ENCODE results near the gene ADAM12.

Gene ADAM12

DNA sequence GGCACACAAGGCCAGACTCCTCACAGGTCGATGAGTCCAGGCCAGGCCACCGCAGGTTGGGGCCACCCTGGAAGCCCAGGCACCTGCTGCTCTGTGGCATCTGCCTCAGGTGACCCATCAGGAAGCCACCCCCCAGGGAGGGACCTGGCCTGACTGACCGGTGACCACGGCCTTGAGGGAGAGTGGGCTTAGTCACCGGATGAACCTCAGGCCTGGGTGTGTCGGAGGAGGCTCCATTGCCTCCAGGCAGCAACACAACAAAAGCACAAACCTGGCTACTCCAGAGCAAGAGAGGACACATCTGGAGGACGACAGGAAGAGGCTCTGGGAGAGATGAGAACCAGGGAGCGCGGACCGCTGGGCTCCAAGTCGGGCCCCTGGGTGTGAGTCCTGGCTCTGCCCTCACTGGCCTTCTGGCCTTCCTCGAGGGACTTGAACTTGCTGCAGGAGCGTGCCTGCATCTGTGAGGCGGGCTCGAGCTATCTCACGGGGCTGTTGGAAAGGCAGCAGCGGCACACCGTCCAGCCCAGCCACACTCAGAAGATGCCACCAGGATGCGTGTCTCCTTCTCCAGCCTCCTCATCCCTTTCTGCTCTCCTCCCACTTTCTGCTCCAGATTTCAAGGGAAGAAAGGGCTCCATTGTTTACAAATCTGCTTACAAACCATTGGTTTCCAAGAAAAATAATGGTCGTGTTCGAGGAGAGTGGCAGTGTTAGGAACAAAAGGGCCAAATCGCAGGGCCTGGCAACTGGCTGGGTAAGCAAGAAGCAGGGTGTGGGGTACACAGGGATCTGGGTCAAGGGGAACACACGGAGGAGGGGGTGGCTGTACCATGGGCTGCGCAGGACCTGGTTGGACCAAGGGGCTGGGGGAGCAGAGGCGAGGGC lies 152.9 kb downstream of the ADAM12 start:
- no peak for DNase-seq (ENCODE audit: low spot score)

GRCh38 chr10:126234630-126235029 lies 153.6 kb downstream of the ADAM12 start:
- DNase-seq (ENCODE audit: low spot score), result no peak

DNA sequence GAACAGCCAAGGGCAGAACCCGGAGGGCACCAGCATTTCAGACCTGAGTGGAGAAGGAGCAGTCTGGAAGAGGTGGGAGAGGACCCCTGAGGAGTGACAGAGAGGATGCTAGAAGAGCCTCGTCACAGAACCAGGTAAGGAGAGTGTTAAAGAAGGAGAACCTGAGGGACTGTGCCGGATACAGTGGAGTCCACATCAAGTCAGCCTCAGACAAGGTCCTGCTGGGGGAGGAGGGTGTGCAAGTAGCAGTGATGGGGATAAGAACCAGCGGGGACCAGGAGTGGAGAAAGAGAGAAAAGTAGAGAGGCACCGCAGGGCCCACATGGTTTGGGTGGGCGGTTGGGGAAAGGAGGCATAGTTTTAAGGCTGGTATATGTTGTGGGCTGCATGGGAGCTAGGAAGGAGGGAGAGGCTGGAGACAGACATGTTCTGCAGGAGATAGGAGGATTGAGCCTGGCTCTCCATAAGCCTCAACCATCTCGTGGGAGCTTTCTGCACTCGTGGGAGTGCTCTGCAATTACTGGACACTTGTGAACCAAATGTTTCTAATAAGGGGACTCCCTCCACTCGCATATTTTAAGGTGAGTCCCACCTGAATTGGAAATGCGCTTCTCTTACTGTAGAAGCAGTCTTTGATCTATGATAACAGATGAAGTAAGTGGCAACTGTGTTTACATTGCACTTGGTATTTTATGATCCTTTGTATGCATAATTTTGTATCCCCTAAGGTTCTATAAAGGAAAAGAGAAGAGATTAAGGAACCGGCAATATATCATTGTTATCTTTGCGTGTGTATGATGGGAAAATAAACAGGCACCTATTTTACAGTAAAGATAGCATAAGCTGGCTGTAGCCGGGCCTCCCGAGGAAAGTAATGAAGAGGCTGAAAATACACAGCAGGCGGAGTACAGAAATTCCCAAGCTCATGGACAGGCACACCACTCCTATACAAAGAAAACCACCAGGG lies 154.8 kb downstream of the ADAM12 start:
- DNase-seq (ENCODE audit: low spot score), result no peak

- no peak for DNase-seq (ENCODE audit: low spot score)
Observed at GRCh38 chr10:126230587-126230986, 157.7 kb downstream of the ADAM12 start.

DNA sequence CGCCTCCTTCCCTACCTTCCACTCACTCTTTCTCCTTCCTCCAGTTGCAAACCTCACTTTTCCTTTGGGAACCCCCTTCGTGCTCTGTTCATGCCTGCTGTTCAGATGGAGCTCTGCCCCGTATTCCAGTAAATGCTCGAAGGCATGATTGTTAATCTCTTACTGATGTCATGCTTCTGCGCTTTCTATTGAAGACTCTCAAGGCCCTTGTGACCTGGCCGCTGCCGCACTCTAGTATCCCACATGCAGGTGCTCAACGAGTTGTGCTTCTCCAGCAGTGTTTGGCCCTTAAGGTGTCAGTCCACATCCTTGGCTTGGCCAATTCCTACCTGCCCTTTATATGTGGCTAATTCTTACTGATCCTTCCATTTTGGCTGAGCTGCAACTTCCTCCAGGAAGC lies 158.6 kb downstream of the ADAM12 start:
- DNase-seq (ENCODE audit: low spot score), result no peak

- DNase-seq (ENCODE audit: low spot score), result no peak
Observed at GRCh38 chr10:126227762-126228134, 160.5 kb downstream of the ADAM12 start.

GRCh38 chr10:126226988-126227761 lies 161.1 kb downstream of the ADAM12 start:
- DNase-seq (ENCODE audit: low spot score), result no peak

DNA sequence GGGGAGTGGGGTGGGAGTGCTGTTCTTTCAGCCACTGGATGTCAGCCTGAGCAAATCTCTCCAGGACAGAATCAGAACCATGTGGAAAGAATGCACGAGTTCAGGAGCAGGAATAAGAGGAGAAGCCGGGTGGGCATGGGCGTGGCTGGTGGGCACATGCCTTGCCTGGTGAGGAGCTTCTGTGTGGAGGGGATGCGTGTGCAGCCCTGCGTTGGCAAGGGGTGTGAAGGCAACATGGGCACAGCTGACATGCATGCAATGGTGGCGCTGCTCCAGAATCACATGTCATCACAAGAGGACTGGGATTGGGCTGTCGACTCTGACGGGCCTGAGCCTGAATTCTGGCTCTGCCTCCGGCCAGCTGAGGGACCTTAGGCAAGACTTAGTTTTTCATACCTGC lies 162.1 kb downstream of the ADAM12 start:
- DNase-seq (ENCODE audit: low spot score), result no peak

DNA sequence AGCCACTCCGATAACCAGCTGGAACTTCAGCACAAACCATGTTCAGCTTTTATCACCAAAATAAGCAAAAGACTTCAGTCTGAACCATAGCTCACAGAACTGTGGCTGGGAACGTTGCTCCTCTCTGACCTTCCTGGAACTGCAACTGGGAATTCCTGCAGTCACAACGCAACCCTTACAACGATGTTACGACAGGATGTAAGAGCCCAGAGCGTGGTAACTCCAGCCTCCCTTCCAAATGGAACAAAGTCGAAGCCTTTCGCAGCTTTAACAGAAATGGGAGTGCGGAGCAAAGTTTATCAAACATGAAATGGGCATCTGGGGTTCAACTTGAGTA lies 162.6 kb downstream of the ADAM12 start:
- no peak for DNase-seq (ENCODE audit: low spot score)

DNA sequence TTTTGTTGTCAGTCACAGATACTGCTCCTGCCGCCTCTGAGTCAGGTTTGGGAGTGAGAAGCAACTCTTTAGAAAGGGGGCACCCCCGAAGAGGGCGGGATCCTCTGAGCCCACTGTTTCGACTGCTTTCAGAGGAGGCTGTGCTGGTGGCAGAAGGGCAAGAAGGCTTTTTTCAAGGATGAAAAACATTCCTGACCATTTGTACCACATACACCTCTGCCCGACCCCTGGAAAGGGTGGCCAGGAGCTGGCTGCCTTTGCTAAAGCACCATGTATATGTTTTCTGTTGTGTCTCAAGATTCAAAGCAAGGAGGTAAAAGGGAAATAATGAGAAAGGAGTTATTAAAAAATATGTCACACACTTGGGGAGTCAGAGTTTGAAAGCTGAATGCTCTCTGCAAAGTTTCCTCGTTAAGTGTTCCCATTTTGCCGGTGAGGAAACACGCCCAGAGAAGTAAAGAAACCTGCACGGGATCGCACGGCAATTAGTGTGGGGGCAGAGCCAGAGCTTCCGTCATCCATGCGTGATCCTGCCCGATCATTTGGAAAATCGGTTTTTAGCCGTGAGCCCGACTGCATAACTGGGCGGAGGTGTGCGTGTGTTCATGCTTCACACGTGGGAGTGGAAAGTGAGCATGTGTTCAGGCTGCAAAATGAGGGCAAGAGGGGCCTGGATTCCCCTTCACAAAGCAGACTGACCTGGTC lies 163.2 kb downstream of the ADAM12 start:
- DNase-seq (ENCODE audit: low spot score), result no peak

- no peak for DNase-seq (ENCODE audit: low spot score)
Observed at GRCh38 chr10:126223512-126224067, 164.7 kb downstream of the ADAM12 start.

DNA sequence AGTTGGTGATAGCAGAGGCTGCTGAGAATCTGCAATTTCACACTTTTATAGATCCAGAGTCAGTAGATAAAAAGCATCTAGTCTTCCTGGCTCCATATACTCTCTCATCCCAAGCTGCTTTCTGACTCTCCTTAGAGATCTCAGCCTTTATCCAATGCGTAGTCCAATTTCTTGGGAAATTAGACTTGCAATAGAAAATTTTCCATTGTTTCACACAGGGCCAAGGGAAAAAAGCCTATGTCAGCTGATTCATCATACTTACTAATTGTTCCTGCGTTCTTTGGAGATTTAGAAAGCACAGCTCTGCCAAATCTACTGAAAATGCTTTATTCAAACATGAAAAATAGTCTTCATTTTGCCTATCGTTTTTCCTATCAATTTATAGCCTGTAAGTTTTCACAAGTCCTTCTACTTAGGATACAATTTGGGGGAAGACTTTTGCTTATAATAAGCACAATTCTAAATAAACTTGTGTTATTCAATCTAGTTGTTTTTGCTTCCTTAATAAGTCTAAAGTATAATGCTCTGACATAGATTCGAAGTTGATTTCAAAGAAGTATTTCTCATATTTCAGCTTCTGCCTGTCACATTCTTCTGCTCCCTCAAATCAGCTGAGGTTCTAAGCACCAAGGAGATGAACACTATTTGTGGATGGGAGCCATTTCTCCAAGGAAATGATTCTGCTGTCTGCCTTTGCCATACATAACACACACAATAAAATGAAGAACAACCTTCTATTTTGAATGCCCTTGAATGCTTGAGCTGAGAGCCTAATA lies 165.4 kb downstream of the ADAM12 start:
- no peak for DNase-seq (ENCODE audit: low spot score)

- DNase-seq (ENCODE audit: low spot score), result no peak
Observed at GRCh38 chr10:126221874-126222273, 166.4 kb downstream of the ADAM12 start.

DNA sequence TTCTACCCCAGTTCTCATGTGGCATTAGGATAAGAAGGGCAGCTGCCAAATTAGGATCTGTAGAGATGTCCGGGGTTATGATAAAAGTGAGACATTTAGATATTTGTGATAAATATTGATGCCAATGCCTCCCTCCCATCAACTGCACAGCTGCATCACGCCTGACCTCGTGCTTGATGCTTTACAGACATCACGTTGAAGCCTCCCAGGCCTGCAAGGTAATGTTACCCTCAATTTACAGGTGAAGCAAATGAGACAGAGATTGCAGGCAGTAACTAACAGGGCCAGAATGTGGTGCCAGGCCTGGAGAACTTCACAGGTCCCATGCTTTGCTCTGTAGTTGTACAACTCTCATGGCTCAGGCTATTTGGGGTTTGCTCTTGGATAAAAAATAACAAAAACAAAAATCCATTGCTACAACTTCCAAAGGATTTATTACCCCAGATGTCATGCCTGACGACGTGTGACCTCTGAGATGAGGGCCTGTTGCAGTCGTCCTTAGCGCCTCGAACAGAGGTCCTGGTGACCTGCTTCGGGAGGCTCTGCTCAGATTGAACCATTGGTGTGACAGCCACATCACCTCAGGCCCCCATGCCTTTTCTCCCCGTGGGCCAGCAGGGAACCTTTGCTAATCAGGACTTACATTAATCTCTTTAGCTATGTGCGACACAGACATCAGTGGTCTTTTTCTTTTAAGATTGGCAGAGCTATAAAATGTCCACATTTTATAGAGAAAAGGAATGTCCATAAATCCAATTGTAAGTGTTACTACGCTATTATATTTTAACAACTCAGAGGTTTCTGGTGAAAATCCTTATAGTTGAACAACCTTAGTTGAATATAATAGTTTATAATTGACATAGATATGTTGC lies 169.3 kb downstream of the ADAM12 start:
- DNase-seq (ENCODE audit: low spot score), result no peak

- no peak for DNase-seq (ENCODE audit: low spot score)
Observed at GRCh38 chr10:126218174-126218573, 170.1 kb downstream of the ADAM12 start.

- no peak for DNase-seq (ENCODE audit: low spot score)
Observed at GRCh38 chr10:126216632-126216961, 171.7 kb downstream of the ADAM12 start.

DNA sequence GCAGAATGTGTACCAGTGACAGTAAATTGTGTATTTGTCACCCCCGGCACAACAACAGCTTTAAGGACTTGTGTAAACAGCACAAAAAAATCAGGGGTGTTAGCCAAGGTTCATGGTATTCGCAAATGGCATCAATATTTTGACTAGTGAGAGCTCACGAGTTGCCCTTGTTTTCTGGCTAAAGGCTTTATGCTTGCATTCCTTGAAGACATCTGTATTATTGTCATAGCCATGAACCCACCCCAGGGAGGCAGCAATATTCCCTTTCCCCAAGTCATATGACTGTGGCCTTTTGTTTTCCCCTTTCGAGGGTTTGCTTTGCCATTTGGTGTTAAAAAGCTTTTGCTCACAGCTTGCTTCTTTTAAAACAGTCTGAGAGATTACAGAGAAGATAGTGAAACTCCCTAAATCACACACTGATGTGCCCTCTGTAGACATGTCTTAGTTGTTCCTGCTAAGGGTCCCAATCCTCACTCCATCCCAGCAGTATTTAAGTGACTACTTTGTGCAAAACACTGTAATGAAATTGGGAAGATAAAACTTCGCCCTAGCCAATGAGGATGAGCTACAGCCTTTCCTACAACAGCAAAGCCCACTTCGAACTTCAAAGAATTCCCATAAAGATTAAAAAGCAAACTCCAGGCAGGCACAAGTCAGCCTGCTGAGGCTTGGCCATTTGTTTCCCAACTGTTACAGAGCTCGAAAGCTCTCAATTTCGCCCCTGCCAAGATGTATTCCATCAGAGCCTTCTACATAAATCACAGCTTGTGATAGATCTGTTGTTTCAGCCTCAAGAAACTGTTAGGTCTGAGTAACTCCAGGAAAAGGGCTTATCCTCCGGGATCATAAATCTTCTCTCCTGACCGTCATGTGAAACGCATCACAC lies 172.3 kb downstream of the ADAM12 start:
- DNase-seq (ENCODE audit: low spot score), result no peak

DNA sequence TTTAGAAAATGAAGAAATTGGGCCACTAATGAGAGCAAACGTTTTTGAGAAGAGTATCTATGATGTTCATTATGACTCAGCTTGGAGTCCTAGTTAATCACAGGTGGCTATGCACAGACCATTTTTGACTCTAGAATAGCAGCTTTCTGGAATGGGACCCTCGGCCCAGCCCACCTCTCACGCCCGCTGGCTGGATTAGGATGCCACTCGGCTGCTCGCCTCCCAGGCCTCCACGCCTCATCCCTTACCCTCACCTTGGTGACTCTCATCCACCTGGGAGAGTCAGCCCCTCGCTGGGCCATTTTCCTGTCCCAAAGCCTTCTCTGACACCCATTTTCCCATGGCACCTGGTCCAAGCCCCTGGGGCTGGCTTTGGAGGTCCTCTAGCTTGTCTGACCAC lies 173.6 kb downstream of the ADAM12 start:
- DNase-seq (ENCODE audit: low spot score), result no peak

DNA sequence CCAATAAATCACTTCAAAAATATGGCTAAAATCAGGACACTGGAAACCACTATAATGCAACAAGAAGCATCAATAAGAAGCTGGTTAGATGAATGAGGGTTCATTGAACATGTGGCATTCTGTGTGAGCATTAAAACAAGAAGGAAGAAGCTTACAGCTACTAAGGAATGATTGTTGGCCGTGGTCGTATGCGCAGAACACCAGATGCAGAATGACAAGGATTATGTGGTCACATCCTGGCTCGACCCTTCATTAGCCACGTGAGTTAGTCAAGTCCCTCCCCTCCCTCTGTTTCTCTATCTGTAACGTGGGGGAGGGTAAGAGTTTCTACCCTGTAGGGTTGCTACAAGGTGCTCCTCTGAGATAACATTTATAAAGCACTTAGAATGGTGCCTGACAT lies 174.3 kb downstream of the ADAM12 start:
- no peak for DNase-seq (ENCODE audit: low spot score)

All from hematopoietic multipotent progenitor cell treated with erythropoietin and hydrocortisone succinate and interleukin-3 and kit ligand, for 17 days (in vitro differentiated cells).